ENCODE measurements around the gene GARIN1A. TPM values are rescaled to one million over a fixed set of nuclear protein-coding genes. Genes with fewer than 3 reads are reported as not detected.

The GARIN1A gene
- total RNA-seq, 2 experiments from 2014 or later: 0.06 to 0.29 TPM

DNA sequence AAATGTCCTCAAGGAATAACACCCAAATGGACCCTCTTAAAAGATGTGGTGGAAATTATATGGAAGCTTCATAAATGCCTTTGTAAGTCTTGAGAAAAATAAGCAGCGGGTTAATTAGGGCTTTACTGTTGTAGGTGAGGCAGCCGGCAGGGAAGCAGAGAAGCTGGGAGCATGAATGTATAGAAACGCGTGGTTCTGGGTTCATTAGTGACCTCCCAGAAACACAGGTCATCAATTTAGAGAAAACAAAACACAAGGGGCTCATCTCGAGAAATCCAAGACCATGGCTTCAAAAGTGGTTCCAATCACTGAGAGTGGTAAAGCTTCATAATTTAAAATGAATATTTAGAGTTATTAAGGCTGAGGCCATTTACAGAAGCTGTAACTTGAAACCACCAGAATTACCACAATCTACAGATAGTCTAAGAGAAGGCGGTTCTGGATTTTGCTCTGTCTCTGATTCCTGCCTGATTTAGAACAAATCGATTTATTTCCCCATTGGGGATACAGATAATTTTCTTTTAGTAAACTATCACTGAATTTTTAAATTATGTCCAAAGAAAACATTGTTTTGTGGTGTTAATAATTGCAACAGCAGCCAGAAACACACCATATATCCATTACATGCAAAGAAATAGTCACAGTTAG lies 20.7 kb downstream of the GARIN1A start:
- Histone ChIP-seq H3K9me2 (ENCODE audit: insufficient read depth, low read length) (no peaks in the 10 kb centered on the region), H3K4me1 (ENCODE audit: insufficient read depth, low read length, poor library complexity, severe bottlenecking) (no peaks in the 10 kb centered on the region), H3K4me2 (ENCODE audit: low read length) (no peak overlapping the region), H4K20me1 (ENCODE audit: insufficient read depth, low read length) (no peaks in the 10 kb centered on the region), H3K4me3 (ENCODE audit: low read depth, low read length, poor library complexity, severe bottlenecking) (no peak overlapping the region), H2AFZ (ENCODE audit: low read length) (no peak overlapping the region), H3K36me3 (ENCODE audit: insufficient read depth, low read length) (no peaks in the 10 kb centered on the region), H3K79me2 (ENCODE audit: insufficient read depth, low read depth, low read length) (no peaks in the 10 kb centered on the region), H3K27ac (ENCODE audit: low read depth, low read length, poor library complexity, severe bottlenecking) (no peak overlapping the region), H3K9me3 (ENCODE audit: low read length) (no peaks in the 10 kb centered on the region)
- ChIA-PET CTCF (ENCODE audit: unreplicated experiment) (no interaction called here), POLR2A (interaction anchor here (0.5 kb wide), 1 partner anchor 277 kb away, joined by 4 read pairs; no protein-coding TSS in a partner anchor)
- intact Hi-C loops (cut with micrococcal nuclease; ENCODE audit: unreplicated experiment): no loop called here
- BruUV-seq (replicated peaks): no TSS peak
- DNase-seq (ENCODE audit: low spot score): no peak
- TF ChIP-seq EZH2phosphoT487 (IDR thresholded peaks at IDR 0.05; ENCODE audit: borderline replicate concordance, low read depth, low read length): no peak
- TF ChIP-seq, protein P1, sequence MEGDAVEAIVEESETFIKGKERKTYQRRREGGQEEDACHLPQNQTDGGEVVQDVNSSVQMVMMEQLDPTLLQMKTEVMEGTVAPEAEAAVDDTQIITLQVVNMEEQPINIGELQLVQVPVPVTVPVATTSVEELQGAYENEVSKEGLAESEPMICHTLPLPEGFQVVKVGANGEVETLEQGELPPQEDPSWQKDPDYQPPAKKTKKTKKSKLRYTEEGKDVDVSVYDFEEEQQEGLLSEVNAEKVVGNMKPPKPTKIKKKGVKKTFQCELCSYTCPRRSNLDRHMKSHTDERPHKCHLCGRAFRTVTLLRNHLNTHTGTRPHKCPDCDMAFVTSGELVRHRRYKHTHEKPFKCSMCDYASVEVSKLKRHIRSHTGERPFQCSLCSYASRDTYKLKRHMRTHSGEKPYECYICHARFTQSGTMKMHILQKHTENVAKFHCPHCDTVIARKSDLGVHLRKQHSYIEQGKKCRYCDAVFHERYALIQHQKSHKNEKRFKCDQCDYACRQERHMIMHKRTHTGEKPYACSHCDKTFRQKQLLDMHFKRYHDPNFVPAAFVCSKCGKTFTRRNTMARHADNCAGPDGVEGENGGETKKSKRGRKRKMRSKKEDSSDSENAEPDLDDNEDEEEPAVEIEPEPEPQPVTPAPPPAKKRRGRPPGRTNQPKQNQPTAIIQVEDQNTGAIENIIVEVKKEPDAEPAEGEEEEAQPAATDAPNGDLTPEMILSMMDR (conservative IDR thresholded peaks at IDR 0.05; ENCODE audit: low read length): no peak

DNA sequence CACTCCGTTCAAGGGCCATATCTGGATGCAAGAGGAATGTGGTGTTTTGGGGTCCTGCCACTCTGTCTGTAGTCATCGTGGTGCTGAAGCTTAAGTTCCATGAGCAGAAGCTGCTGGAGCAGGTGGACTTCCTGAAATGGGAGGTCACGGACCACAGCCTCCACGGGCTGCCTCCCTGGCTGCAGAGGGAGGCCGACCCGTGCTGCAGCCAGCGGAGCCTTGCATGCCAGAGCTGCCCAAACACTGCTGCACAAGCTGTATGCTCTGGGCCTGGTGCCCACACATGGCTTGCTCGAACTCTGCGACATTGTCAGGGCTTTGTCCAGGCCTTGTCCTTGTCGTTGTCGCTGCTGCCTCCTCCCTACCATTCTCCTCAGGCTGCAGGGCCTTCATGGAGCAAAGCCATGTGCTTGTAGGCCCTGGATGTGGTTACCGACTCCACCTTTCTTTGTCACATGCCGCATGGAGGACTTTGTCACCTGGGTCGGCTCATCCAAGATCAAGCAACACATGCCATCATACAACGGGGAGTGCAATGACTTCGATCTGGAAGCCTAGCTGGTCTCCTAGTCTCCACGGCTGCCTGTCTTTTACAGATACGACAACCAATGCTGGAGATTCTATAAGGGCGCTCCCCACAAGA lies 21.4 kb downstream of the GARIN1A start:
- intact Hi-C loops (cut with micrococcal nuclease; ENCODE audit: unreplicated experiment): no loop called here
- no TSS peak for BruUV-seq (replicated peaks)
- no peak overlapping the region for H2AFZ ChIP-seq (ENCODE audit: low read length)
- no peaks in the 10 kb centered on the region for H3K79me2 ChIP-seq (ENCODE audit: insufficient read depth, low read depth, low read length)
- no peaks in the 10 kb centered on the region for H3K36me3 ChIP-seq (ENCODE audit: insufficient read depth, low read length)
- DNase-seq (ENCODE audit: low spot score): no peak
- H3K9me3 ChIP-seq (ENCODE audit: low read length): no peaks in the 10 kb centered on the region
- no peaks in the 10 kb centered on the region for H3K4me1 ChIP-seq (ENCODE audit: insufficient read depth, low read length, poor library complexity, severe bottlenecking)
- no peak overlapping the region for H3K4me3 ChIP-seq (ENCODE audit: low read depth, low read length, poor library complexity, severe bottlenecking)
- ChIA-PET CTCF (ENCODE audit: unreplicated experiment) (no interaction called here), POLR2A (no interaction called here)
- H3K27ac ChIP-seq (ENCODE audit: low read depth, low read length, poor library complexity, severe bottlenecking): no peak overlapping the region
- no peak overlapping the region for H3K4me2 ChIP-seq (ENCODE audit: low read length)
- no peaks in the 10 kb centered on the region for H4K20me1 ChIP-seq (ENCODE audit: insufficient read depth, low read length)
- TF ChIP-seq, protein P1 (conservative IDR thresholded peaks at IDR 0.05; ENCODE audit: low read length): no peak
- no peak for TF ChIP-seq EZH2phosphoT487 (IDR thresholded peaks at IDR 0.05; ENCODE audit: borderline replicate concordance, low read depth, low read length)
- no peaks in the 10 kb centered on the region for H3K9me2 ChIP-seq (ENCODE audit: insufficient read depth, low read length)

DNA sequence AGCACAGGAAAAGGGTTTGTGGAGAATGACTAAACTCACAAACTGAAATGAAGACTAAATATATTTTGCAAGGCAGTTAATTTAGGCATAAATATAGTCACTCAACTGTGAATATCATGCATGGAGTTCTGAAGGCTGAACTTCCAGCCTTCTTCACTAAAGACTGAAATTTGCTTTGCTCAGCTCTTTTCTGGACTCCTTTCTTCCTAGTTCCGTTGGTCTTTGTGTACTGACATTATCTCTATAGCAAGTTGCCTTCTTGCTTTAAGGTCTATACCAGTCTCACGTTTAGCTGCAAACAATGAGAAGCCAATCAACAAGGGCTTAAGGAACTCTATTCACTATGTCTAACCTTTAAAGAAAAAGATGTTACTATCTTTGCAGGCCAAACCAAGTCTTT lies 22.6 kb downstream of the GARIN1A start:
- Histone ChIP-seq H3K9me3 (ENCODE audit: low read length) (no peaks in the 10 kb centered on the region), H2AFZ (ENCODE audit: low read length) (no peak overlapping the region), H3K4me2 (ENCODE audit: low read length) (no peak overlapping the region), H4K20me1 (ENCODE audit: insufficient read depth, low read length) (no peaks in the 10 kb centered on the region), H3K4me1 (ENCODE audit: insufficient read depth, low read length, poor library complexity, severe bottlenecking) (no peaks in the 10 kb centered on the region), H3K27ac (ENCODE audit: low read depth, low read length, poor library complexity, severe bottlenecking) (no peak overlapping the region), H3K79me2 (ENCODE audit: insufficient read depth, low read depth, low read length) (no peaks in the 10 kb centered on the region), H3K36me3 (ENCODE audit: insufficient read depth, low read length) (no peaks in the 10 kb centered on the region), H3K4me3 (ENCODE audit: low read depth, low read length, poor library complexity, severe bottlenecking) (no peak overlapping the region), H3K9me2 (ENCODE audit: insufficient read depth, low read length) (no peaks in the 10 kb centered on the region)
- BruUV-seq (replicated peaks): no TSS peak
- TF ChIP-seq, protein P1 (conservative IDR thresholded peaks at IDR 0.05; ENCODE audit: low read length): no peak
- TF ChIP-seq EZH2phosphoT487 (IDR thresholded peaks at IDR 0.05; ENCODE audit: borderline replicate concordance, low read depth, low read length): no peak
- POLR2A ChIA-PET: no interaction called here
- CTCF ChIA-PET (ENCODE audit: unreplicated experiment): no interaction called here
- intact Hi-C loops (cut with micrococcal nuclease; ENCODE audit: unreplicated experiment): no loop called here
- DNase-seq (ENCODE audit: low spot score): no peak

Measured in OCI-LY7 (cell line).